Measurements from ENCODE around the gene TSPAN33.

TSPAN33 gene

GRCh38 chr7:129136887-129137642, 7.4 kb upstream of the TSPAN33 start:
- no peak for DNase-seq

- no peak for DNase-seq
These were observed 798 bp upstream of the TSPAN33 start for GRCh38 chr7:129143724-129144094.

- DNase-seq, result no peak
These were observed 544 bp downstream of the TSPAN33 start for GRCh38 chr7:129144834-129145668.

- no peak for DNase-seq
These were observed 1.9 kb downstream of the TSPAN33 start for GRCh38 chr7:129146237-129146979.

GRCh38 chr7:129147731-129148130, 3.2 kb downstream of the TSPAN33 start:
- no peak for DNase-seq

- no peak for DNase-seq
These were observed 5.0 kb downstream of the TSPAN33 start for GRCh38 chr7:129149511-129149910.

GRCh38 chr7:129150199-129150996, 5.9 kb downstream of the TSPAN33 start:
- no peak for DNase-seq

- no peak for DNase-seq
These were observed 13.1 kb downstream of the TSPAN33 start for GRCh38 chr7:129157651-129158050.

GRCh38 chr7:129159539-129159938, 15.0 kb downstream of the TSPAN33 start:
- DNase-seq, result no peak

GRCh38 chr7:129160161-129160905, 15.8 kb downstream of the TSPAN33 start:
- peak; percentile 12 for DNase-seq

GRCh38 chr7:129161524-129162225, 17.2 kb downstream of the TSPAN33 start:
- no peak for DNase-seq

GRCh38 chr7:129162732-129163131, 18.2 kb downstream of the TSPAN33 start:
- DNase-seq, result no peak

GRCh38 chr7:129163875-129164544, 19.5 kb downstream of the TSPAN33 start:
- DNase-seq, result no peak

- DNase-seq, result no peak
These were observed 22.2 kb downstream of the TSPAN33 start for GRCh38 chr7:129166745-129167144.

GRCh38 chr7:129167817-129168216, 23.3 kb downstream of the TSPAN33 start:
- DNase-seq, result no peak

GRCh38 chr7:129168231-129169021, 23.9 kb downstream of the TSPAN33 start:
- DNase-seq, result no peak

GRCh38 chr7:129169171-129169671, 24.7 kb downstream of the TSPAN33 start:
- DNase-seq, result no peak

GRCh38 chr7:129169686-129170440, 25.4 kb downstream of the TSPAN33 start:
- no peak for DNase-seq
